ENCODE data around the gene TMC3.
A peak's percentile ranks its signal among the peaks of the same experiment; 100 is the strongest.

Gene TMC3

DNA sequence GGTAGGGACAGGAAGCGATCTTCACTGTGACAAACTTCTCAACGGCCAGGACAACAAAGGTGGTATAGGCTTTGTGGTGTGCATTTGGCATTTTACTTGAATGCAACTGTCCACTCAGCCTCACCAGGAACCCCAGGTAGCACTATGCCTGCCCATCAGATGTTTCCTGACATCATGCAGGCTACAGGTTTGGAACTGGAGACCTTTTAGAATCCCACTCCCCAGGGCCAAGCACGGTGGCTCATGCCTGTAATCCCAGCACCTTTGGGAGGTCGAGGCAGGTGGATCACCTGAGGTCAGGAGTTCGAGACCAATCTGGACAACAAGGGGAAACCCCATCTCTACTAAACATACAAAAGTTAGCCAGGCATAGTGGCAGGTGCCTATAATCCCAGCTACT, 59.6 kb downstream of the TMC3 start:
- no peak overlapping the region for H3K9ac ChIP-seq
- H4K20me1 ChIP-seq: no peaks in the 10 kb centered on the region
- H3K4me3 ChIP-seq: no peak overlapping the region
- no peaks in the 10 kb centered on the region for H3K9me3 ChIP-seq
- TF ChIP-seq Cebpa-rat (IDR thresholded peaks at IDR 0.05): no peak
- H3K4me2 ChIP-seq: no peak overlapping the region
- H3K4me1 ChIP-seq: peaks cover 20% of the 10 kb centered on the region
- H3K27ac ChIP-seq: no peak overlapping the region
- no peaks in the 10 kb centered on the region for H3K27me3 ChIP-seq
- peaks cover 62% of the 10 kb centered on the region for H3K36me3 ChIP-seq

- Histone ChIP-seq H3K36me3 (peaks cover 62% of the 10 kb centered on the region), H4K20me1 (no peaks in the 10 kb centered on the region), H3K27ac (no peak overlapping the region), H3K9me3 (no peaks in the 10 kb centered on the region), H3K4me3 (no peak overlapping the region), H3K9ac (no peak overlapping the region), H3K27me3 (no peaks in the 10 kb centered on the region), H3K4me2 (no peak overlapping the region), H3K4me1 (peaks cover 20% of the 10 kb centered on the region)
- TF ChIP-seq Cebpa-rat (IDR thresholded peaks at IDR 0.05): no peak
These were observed 60.3 kb downstream of the TMC3 start for GRCh38 chr15:81313686-81314085.

GRCh38 chr15:81312790-81313543, 61.0 kb downstream of the TMC3 start:
- peak overlapping the region; percentile 66 for H3K4me2 ChIP-seq
- H3K4me3 ChIP-seq: no peak overlapping the region
- H3K9ac ChIP-seq: no peak overlapping the region
- H3K4me1 ChIP-seq: peaks cover 20% of the 10 kb centered on the region
- no peak for TF ChIP-seq Cebpa-rat (IDR thresholded peaks at IDR 0.05)
- H4K20me1 ChIP-seq: no peaks in the 10 kb centered on the region
- H3K36me3 ChIP-seq: peaks cover 62% of the 10 kb centered on the region
- no peaks in the 10 kb centered on the region for H3K9me3 ChIP-seq
- H3K27ac ChIP-seq: peak overlapping the region; percentile 66; the same call in 1 of the 2 replicates
- H3K27me3 ChIP-seq: no peaks in the 10 kb centered on the region

- peaks cover 20% of the 10 kb centered on the region for H3K4me1 ChIP-seq
These were observed 62.1 kb downstream of the TMC3 start for GRCh38 chr15:81311752-81312464.

GRCh38 chr15:81310480-81310879, 63.5 kb downstream of the TMC3 start:
- Histone ChIP-seq H3K4me1 (peaks cover 20% of the 10 kb centered on the region), H3K9ac (no peak overlapping the region), H3K27me3 (no peaks in the 10 kb centered on the region), H3K9me3 (no peaks in the 10 kb centered on the region), H4K20me1 (no peaks in the 10 kb centered on the region), H3K4me2 (no peak overlapping the region), H3K36me3 (peaks cover 72% of the 10 kb centered on the region), H3K27ac (no peak overlapping the region), H3K4me3 (no peak overlapping the region)
- no peak for TF ChIP-seq Cebpa-rat (IDR thresholded peaks at IDR 0.05)

More at GRCh38 chr15:81311752-81312464, 62.1 kb downstream of the TMC3 start:
- Histone ChIP-seq H3K36me3 (peaks cover 62% of the 10 kb centered on the region), H3K9ac (peak overlapping the region; percentile 26; the same call in 1 of the 2 replicates), H4K20me1 (no peaks in the 10 kb centered on the region), H3K27ac (peak overlapping the region; percentile 66), H3K4me3 (no peak overlapping the region), H3K9me3 (no peaks in the 10 kb centered on the region), H3K27me3 (no peaks in the 10 kb centered on the region), H3K4me2 (peak overlapping the region; percentile 66)
- no peak for TF ChIP-seq Cebpa-rat (IDR thresholded peaks at IDR 0.05)

DNA sequence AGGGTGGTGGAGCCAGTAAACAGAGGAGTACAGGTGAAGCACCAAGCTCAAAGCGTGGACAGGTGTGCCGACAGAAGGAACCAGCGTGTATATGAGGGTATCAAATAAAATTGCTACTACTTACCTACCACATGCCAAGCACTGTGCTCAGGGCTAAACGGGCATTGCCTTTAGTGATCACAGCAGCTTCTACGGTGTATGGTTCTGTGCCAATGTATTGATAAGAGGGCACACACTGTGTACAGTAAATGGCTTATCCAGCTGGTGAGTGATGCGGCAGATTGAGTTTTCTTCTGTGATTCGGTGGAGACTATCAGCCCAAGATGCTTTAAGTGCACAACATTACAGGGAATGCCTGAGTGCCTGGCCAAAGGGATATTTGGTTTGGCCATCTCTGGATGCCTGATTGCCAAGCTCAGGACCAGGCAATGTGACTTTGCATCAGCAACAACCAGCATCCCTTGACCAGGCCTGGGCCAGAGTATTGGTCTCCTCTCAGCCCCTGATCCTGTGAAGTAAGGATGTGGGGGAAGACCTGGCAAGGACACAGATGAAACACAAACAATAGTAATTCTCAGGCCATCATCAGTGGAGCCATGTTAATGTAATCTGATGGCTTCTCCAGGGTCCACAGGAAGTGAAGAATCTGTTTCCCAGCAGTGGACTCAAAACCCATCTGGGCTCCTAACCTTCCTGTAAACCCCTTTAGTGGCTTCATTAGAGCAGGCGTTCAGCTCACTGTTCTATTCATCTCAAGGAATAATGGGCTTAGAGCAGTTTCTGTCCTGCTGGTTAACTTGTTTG, 64.2 kb downstream of the TMC3 start:
- H3K4me1 ChIP-seq: peaks cover 23% of the 10 kb centered on the region
- H4K20me1 ChIP-seq: no peaks in the 10 kb centered on the region
- H3K4me3 ChIP-seq: no peak overlapping the region
- no peaks in the 10 kb centered on the region for H3K27me3 ChIP-seq
- peaks cover 72% of the 10 kb centered on the region for H3K36me3 ChIP-seq
- no peak for TF ChIP-seq Cebpa-rat (IDR thresholded peaks at IDR 0.05)
- H3K9ac ChIP-seq: no peak overlapping the region
- H3K9me3 ChIP-seq: no peaks in the 10 kb centered on the region
- no peak overlapping the region for H3K27ac ChIP-seq
- no peak overlapping the region for H3K4me2 ChIP-seq

GRCh38 chr15:81308260-81308659, 65.8 kb downstream of the TMC3 start:
- Histone ChIP-seq H3K4me1 (peaks cover 39% of the 10 kb centered on the region), H3K27me3 (no peaks in the 10 kb centered on the region), H3K36me3 (peaks cover 82% of the 10 kb centered on the region), H3K4me2 (no peak overlapping the region), H3K9me3 (no peaks in the 10 kb centered on the region), H4K20me1 (no peaks in the 10 kb centered on the region), H3K4me3 (no peak overlapping the region), H3K9ac (no peak overlapping the region), H3K27ac (no peak overlapping the region)
- no peak for TF ChIP-seq Cebpa-rat (IDR thresholded peaks at IDR 0.05)

DNA sequence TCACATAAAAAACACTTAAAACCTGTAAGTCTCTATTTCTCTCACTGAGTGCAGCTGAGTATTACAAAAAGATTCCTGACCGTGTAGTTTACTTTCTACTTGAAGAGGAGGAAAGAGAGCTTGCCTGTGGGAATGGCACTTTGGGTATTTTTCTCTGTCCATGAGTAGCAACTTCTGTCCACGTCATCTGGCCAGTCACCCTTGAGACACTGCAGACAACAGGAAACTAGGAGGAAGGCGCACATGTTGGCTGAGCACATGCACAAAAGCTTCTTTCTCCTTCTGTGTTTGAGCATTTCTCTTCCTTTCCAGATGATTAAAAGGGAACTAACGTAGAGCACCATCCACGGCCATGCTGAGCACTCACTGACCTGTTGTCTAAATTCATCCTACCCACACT, 69.8 kb downstream of the TMC3 start:
- no peak overlapping the region for H3K4me3 ChIP-seq
- H4K20me1 ChIP-seq: no peaks in the 10 kb centered on the region

DNA sequence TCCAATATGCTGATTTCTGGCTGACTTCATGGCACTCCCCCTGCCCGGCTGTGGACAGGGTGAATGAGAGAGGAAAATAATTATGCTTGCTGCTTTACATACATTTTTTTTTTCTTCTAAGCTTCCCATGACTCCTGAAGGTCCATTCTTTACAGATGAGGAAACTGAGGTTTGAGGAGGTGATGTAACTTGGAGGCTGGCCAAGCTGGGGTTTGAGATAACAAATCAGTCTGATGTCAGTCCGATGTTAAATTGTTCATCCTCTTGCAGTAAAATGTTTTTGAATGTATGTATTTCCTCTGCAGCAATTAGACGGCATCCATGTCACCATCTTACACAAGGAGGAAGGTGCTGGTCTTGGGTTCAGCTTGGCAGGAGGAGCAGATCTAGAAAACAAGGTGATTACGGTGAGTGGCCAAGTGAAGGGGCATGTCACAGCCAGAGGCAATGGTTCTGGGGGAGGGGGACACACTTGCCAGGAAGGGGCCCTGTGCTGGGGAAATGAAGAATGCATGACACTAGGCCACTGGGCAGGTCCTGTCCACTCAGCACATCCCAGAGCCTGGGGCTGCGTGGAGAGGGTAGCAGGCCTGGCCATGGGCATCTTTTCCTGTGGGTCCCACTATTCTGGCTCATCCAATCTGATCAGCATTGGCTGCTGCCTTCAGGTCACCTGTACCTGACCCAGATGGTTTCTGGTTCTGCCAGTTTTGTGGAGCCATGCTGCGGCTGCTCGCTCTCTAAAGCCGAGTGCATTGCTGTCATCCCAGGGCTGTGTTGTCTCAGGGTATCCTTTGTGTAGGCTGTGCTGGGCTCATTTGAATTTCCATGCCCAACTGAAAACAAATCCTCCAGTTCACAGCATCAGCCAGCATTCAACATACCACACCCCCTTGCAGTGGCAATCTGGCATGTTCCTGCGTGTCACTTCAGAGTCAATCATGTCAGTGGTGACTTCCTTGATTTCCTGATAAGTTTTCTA, 70.5 kb downstream of the TMC3 start:
- peak overlapping the region; percentile 78 for H3K27ac ChIP-seq
- no peaks in the 10 kb centered on the region for H4K20me1 ChIP-seq
- H3K9me3 ChIP-seq: no peaks in the 10 kb centered on the region
- H3K9ac ChIP-seq: peak overlapping the region; percentile 47; the same call in 1 of the 2 replicates
- no peak for TF ChIP-seq Cebpa-rat (IDR thresholded peaks at IDR 0.05)
- H3K4me3 ChIP-seq: no peak overlapping the region
- H3K4me2 ChIP-seq: peak overlapping the region; percentile 98
- H3K36me3 ChIP-seq: peaks cover 90% of the 10 kb centered on the region
- no peaks in the 10 kb centered on the region for H3K27me3 ChIP-seq
- peaks cover 66% of the 10 kb centered on the region for H3K4me1 ChIP-seq

More for the DNA sequence above, 69.8 kb downstream of the TMC3 start:
- peak overlapping the region; percentile 78 for H3K27ac ChIP-seq
- H3K9me3 ChIP-seq: no peaks in the 10 kb centered on the region
- peak overlapping the region; percentile 98 for H3K4me2 ChIP-seq
- peaks cover 59% of the 10 kb centered on the region for H3K4me1 ChIP-seq
- no peaks in the 10 kb centered on the region for H3K27me3 ChIP-seq
- no peak for TF ChIP-seq Cebpa-rat (IDR thresholded peaks at IDR 0.05)
- H3K36me3 ChIP-seq: peaks cover 97% of the 10 kb centered on the region
- peak overlapping the region; percentile 47 for H3K9ac ChIP-seq
